GM12878 (cell line): ENCODE measurements around the gene CRTAP.

ENCODE experiments used
- ASH2L ChIP-seq: fragments of 300-600, 200-600 bp; sonication (generic); IDR thresholded peaks from 2 replicates; pipeline ENCODE4 v1.6.1; 2017; ENCODE audit warnings: low read depth, mild to moderate bottlenecking, borderline replicate concordance
- EZH2 ChIP-seq: IDR thresholded peaks from 2 replicates; pipeline ENCODE4 v1.6.1; 2012; ENCODE audit warnings: low read depth, mild to moderate bottlenecking, control low read depth, inconsistent platforms, low read length, borderline replicate concordance; ENCODE audit not compliant: control insufficient read depth
- HDAC2 ChIP-seq: fragments of 200-600 bp; sonication (generic); IDR thresholded peaks from 2 replicates; pipeline ENCODE4 v1.6.1; 2017
- TAF1 ChIP-seq: IDR thresholded peaks from 2 replicates; pipeline ENCODE4 v1.6.1; 2011; ENCODE audit warnings: mild to moderate bottlenecking, low read depth, low read length, borderline replicate concordance
- TF ChIP-seq, protein P1 (sequence below): fragments of 450-650 bp; IDR thresholded peaks from 2 replicates; pipeline ENCODE4 v1.6.1; 2017; ENCODE audit warnings: antibody characterized with exemption, mild to moderate bottlenecking, moderate library complexity
- TF ChIP-seq, protein P2 (sequence below): IDR thresholded peaks from 2 replicates; pipeline ENCODE4 v1.6.1; 2012; ENCODE audit warnings: mild to moderate bottlenecking, low read depth, low read length

DNA sequence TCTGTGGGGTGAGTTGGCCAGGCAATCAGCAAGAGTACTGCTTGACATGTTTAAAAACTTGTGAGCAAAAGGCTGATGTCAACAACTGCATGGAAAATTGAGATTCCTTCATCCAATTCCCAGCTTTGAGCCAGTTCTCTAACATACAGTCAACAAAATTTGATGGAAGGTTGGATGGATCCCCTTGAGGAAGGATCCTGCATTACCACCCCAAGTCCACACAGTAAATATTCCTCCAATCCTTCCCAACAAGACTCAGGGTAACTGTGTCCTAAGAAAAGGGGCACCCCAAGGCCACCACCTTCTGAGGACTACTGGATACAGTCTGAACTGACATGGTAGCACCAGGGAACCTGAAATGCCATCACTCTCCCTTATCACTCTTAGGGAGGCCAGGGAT is 32.0 kb upstream of the CRTAP start:
- TF ChIP-seq EZH2 (no peak), ASH2L (no peak), HDAC2 (no peak), TAF1 (no peak)
- TF ChIP-seq, protein P1, sequence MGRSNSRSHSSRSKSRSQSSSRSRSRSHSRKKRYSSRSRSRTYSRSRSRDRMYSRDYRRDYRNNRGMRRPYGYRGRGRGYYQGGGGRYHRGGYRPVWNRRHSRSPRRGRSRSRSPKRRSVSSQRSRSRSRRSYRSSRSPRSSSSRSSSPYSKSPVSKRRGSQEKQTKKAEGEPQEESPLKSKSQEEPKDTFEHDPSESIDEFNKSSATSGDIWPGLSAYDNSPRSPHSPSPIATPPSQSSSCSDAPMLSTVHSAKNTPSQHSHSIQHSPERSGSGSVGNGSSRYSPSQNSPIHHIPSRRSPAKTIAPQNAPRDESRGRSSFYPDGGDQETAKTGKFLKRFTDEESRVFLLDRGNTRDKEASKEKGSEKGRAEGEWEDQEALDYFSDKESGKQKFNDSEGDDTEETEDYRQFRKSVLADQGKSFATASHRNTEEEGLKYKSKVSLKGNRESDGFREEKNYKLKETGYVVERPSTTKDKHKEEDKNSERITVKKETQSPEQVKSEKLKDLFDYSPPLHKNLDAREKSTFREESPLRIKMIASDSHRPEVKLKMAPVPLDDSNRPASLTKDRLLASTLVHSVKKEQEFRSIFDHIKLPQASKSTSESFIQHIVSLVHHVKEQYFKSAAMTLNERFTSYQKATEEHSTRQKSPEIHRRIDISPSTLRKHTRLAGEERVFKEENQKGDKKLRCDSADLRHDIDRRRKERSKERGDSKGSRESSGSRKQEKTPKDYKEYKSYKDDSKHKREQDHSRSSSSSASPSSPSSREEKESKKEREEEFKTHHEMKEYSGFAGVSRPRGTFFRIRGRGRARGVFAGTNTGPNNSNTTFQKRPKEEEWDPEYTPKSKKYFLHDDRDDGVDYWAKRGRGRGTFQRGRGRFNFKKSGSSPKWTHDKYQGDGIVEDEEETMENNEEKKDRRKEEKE, result no peak
- TF ChIP-seq, protein P2, sequence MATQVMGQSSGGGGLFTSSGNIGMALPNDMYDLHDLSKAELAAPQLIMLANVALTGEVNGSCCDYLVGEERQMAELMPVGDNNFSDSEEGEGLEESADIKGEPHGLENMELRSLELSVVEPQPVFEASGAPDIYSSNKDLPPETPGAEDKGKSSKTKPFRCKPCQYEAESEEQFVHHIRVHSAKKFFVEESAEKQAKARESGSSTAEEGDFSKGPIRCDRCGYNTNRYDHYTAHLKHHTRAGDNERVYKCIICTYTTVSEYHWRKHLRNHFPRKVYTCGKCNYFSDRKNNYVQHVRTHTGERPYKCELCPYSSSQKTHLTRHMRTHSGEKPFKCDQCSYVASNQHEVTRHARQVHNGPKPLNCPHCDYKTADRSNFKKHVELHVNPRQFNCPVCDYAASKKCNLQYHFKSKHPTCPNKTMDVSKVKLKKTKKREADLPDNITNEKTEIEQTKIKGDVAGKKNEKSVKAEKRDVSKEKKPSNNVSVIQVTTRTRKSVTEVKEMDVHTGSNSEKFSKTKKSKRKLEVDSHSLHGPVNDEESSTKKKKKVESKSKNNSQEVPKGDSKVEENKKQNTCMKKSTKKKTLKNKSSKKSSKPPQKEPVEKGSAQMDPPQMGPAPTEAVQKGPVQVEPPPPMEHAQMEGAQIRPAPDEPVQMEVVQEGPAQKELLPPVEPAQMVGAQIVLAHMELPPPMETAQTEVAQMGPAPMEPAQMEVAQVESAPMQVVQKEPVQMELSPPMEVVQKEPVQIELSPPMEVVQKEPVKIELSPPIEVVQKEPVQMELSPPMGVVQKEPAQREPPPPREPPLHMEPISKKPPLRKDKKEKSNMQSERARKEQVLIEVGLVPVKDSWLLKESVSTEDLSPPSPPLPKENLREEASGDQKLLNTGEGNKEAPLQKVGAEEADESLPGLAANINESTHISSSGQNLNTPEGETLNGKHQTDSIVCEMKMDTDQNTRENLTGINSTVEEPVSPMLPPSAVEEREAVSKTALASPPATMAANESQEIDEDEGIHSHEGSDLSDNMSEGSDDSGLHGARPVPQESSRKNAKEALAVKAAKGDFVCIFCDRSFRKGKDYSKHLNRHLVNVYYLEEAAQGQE, result no peak
